ENCODE results near the gene ENTR1. TPM values are rescaled to one million over a fixed set of nuclear protein-coding genes. Genes with fewer than 3 reads are reported as not detected.

Gene ENTR1
- total RNA-seq, 1 experiment from 2014 or later = 90.8 TPM

DNA sequence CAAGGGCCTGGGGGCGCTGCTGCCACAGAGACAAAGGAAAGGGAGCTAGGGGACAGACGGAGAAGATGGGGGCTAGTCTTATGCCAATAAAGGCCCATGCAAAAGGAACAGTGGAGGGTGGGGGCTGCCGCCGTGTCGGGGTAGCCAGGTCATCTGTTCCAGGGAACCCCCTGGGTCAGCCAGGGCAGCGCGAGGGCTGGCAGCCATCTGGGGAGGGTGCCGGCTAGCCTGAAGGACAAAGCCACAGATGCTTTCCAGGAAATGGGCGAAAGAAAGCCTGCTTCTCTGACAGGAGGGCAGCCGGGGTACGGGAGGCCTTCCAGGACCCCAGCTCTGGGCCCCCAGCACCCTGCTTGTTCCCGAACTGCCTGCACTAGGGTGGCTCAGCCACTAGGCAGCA, 35.3 kb downstream of the ENTR1 start:
- H3K36me3 ChIP-seq (ENCODE audit: control insufficient read depth, insufficient read depth, low read length) = no peaks in the 10 kb centered on the region
- ATAC-seq = no peak
- H3K27ac ChIP-seq (ENCODE audit: low read length) = no peak overlapping the region
- in situ Hi-C loops (cut with HindIII; ENCODE audit: low pct_unique_long_range_greater_than_20kb, low sequenced_read_pairs) = no loop called here
- CTCF ChIA-PET = no interaction called here
- POLR2A ChIA-PET = no interaction called here
- no peak overlapping the region for H3K4me3 ChIP-seq (ENCODE audit: low read depth in 2 of 2, low read length in 2 of 2)
- intact Hi-C loops (cut with micrococcal nuclease; ENCODE audit: unreplicated experiment) = no loop called here
- no peaks in the 10 kb centered on the region for H3K4me1 ChIP-seq (ENCODE audit: control insufficient read depth, insufficient read depth, low read length)
- H3K9me3 ChIP-seq (ENCODE audit: control insufficient read depth, insufficient read depth, low read depth, low read length) = no peaks in the 10 kb centered on the region
- TF ChIP-seq TCF7L2 (IDR thresholded peaks at IDR 0.05; ENCODE audit: low read depth, low read length) = no peak
- TF ChIP-seq, protein P1, sequence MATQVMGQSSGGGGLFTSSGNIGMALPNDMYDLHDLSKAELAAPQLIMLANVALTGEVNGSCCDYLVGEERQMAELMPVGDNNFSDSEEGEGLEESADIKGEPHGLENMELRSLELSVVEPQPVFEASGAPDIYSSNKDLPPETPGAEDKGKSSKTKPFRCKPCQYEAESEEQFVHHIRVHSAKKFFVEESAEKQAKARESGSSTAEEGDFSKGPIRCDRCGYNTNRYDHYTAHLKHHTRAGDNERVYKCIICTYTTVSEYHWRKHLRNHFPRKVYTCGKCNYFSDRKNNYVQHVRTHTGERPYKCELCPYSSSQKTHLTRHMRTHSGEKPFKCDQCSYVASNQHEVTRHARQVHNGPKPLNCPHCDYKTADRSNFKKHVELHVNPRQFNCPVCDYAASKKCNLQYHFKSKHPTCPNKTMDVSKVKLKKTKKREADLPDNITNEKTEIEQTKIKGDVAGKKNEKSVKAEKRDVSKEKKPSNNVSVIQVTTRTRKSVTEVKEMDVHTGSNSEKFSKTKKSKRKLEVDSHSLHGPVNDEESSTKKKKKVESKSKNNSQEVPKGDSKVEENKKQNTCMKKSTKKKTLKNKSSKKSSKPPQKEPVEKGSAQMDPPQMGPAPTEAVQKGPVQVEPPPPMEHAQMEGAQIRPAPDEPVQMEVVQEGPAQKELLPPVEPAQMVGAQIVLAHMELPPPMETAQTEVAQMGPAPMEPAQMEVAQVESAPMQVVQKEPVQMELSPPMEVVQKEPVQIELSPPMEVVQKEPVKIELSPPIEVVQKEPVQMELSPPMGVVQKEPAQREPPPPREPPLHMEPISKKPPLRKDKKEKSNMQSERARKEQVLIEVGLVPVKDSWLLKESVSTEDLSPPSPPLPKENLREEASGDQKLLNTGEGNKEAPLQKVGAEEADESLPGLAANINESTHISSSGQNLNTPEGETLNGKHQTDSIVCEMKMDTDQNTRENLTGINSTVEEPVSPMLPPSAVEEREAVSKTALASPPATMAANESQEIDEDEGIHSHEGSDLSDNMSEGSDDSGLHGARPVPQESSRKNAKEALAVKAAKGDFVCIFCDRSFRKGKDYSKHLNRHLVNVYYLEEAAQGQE (IDR thresholded peaks at IDR 0.05; ENCODE audit: insufficient read depth in 1 of 2, low read depth in 2 of 2, low read length in 1 of 2) = no peak
- TF ChIP-seq POLR2AphosphoS5 (IDR thresholded peaks at IDR 0.05; ENCODE audit: low read depth, low read length) = no peak
- TF ChIP-seq, protein P2, sequence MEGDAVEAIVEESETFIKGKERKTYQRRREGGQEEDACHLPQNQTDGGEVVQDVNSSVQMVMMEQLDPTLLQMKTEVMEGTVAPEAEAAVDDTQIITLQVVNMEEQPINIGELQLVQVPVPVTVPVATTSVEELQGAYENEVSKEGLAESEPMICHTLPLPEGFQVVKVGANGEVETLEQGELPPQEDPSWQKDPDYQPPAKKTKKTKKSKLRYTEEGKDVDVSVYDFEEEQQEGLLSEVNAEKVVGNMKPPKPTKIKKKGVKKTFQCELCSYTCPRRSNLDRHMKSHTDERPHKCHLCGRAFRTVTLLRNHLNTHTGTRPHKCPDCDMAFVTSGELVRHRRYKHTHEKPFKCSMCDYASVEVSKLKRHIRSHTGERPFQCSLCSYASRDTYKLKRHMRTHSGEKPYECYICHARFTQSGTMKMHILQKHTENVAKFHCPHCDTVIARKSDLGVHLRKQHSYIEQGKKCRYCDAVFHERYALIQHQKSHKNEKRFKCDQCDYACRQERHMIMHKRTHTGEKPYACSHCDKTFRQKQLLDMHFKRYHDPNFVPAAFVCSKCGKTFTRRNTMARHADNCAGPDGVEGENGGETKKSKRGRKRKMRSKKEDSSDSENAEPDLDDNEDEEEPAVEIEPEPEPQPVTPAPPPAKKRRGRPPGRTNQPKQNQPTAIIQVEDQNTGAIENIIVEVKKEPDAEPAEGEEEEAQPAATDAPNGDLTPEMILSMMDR (IDR thresholded peaks at IDR 0.05) = no peak
- no peak for TF ChIP-seq SIN3A (IDR thresholded peaks at IDR 0.05; ENCODE audit: borderline replicate concordance, insufficient read depth, low read depth, low read length)
- DNase-seq (ENCODE audit: low read depth, low spot score) = no peak
- no peaks in the 10 kb centered on the region for H3K27me3 ChIP-seq (ENCODE audit: control insufficient read depth, insufficient read depth, low read length)
- BruUV-seq (replicated peaks) = no TSS peak

DNA sequence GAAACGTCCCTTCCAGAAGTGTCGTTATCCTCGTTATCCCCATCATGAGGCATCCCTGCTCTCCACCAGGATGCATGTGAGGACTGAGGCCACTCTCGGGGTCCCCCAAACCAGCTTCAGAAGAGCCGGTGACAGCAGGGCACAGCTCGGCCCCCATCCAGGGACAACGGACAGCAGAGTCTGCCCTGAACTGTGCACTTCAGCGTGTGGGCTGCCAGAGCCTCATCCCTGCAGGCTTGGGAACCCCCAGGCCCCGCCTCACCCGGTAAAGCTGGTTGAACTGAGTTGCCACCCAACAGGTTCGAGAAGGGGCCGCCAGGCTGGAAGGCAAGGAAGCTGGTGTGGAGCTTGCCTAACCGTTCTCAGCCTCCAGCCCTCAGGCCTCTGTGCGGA, 36.2 kb downstream of the ENTR1 start:
- Histone ChIP-seq H3K27ac (ENCODE audit: low read length) (no peak overlapping the region), H3K9me3 (ENCODE audit: control insufficient read depth, insufficient read depth, low read depth, low read length) (no peaks in the 10 kb centered on the region), H3K4me3 (ENCODE audit: low read depth in 2 of 2, low read length in 2 of 2) (no peak overlapping the region), H3K36me3 (ENCODE audit: control insufficient read depth, insufficient read depth, low read length) (no peaks in the 10 kb centered on the region), H3K27me3 (ENCODE audit: control insufficient read depth, insufficient read depth, low read length) (no peaks in the 10 kb centered on the region), H3K4me1 (ENCODE audit: control insufficient read depth, insufficient read depth, low read length) (no peaks in the 10 kb centered on the region)
- ATAC-seq (no peak), DNase-seq (ENCODE audit: low read depth, low spot score) (no peak)
- no TSS peak for BruUV-seq (replicated peaks)
- TF ChIP-seq POLR2AphosphoS5 (IDR thresholded peaks at IDR 0.05; ENCODE audit: low read depth, low read length) = no peak
- TF ChIP-seq, protein P1 (IDR thresholded peaks at IDR 0.05; ENCODE audit: insufficient read depth in 1 of 2, low read depth in 2 of 2, low read length in 1 of 2) = no peak
- TF ChIP-seq SIN3A (IDR thresholded peaks at IDR 0.05; ENCODE audit: borderline replicate concordance, insufficient read depth, low read depth, low read length) = no peak
- TF ChIP-seq, protein P2 (IDR thresholded peaks at IDR 0.05) = no peak
- TF ChIP-seq TCF7L2 (IDR thresholded peaks at IDR 0.05; ENCODE audit: low read depth, low read length) = no peak
- intact Hi-C loops (cut with micrococcal nuclease; ENCODE audit: unreplicated experiment) = no loop called here
- in situ Hi-C loops (cut with HindIII; ENCODE audit: low pct_unique_long_range_greater_than_20kb, low sequenced_read_pairs) = no loop called here
- POLR2A ChIA-PET = no interaction called here
- CTCF ChIA-PET = no interaction called here
